Epidermal melanocyte (primary cell): ENCODE measurements around the gene PDCL2.

ENCODE experiments used
- DNase-seq: peaks from one replicate; pipeline ENCODE4 v3.0.0; 2011; ENCODE audit warnings: low spot score; ENCODE audit not compliant: insufficient read length

Gene PDCL2

DNA sequence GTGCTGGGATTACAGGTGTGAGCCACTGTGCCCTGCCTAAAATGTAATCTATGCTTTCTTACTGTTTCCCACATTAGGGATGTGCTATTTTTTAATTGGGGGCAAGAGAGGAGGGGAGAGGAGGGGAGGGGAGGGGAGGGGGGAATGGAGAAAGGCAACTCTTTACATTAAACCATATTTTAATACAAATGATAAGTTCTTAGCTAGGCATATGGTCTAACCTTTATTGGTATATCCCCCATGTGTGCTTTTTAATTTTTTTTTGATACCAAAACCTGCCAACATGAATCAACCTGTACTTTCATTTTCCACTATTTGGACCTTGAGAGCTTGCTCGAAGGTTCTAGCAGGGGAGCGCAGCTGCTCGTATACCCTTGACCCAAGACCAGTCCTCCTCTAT, 51.8 kb downstream of the PDCL2 start:
- DNase-seq, result no peak

DNA sequence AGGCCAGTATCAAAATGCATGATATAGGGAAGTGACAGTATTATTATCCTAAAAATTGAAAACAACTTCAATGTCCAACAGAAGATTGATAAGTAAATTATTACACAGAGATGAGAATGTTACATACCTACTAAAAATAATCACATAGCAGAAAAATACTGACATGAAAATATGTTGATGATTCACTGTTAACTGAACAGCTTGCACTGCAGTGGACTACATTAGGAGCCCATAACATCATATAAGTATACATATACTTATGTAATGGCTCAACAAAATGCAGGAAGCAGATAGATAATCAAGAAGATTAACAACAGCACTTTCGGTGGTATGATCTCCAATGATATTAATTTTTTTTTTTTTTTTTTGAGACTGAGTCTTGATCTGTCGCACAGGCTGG, 52.4 kb downstream of the PDCL2 start:
- DNase-seq, result no peak

DNA sequence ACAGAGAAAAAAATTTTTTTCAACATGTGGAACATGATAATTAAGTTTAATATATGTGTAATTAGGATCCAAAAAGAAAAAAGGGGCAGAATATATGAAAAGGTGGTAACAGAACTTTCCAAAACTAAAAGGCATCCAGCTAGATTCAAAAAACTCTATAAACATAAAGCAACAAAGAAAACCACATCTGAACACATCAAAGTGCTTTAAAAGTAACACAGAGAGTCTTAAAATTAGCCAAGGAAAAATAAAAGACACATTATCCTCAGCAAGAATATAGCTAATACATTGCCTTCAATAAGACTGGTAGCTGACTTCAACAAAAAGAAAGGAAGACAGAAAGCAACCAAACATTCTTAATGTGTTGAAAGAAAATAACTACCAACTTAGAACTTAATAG, 53.5 kb downstream of the PDCL2 start:
- no peak for DNase-seq

DNA sequence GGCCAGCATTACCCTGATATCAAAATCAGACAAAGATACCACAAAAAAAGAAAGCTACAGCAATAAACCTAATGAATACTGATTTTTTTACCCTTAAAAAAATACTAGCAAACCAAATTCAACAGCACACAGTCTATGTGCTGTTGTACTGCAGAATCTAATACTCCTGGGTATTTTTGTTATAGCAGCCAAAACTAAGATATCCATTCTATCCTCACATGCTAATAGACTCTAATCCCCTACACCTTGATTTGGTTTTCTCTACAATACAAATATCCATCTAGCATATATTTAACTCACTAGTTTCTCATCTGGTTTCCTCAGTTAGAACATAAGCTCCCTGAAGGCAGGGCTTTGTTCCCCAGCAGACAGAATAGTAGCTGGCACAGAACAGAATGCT, 57.7 kb downstream of the PDCL2 start:
- DNase-seq, result no peak

DNA sequence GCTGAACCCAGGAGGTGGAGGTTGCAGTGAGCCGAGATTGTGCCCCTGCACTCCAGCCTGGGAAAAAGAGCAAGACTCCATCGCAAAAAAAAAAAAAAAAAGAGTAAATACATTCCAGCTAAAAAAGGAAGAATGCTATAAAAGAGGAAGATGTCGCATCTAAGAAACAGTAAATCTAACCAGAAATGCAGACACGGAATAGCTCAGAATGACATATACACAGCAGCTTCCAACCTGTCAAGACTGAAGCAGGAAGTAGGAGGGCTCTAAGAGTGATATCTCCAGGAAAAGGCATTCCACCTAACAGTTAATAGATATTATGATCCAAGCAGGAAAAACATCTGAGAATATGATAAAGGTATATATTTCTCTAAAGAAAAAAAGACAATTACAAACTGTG, 61.4 kb downstream of the PDCL2 start:
- no peak for DNase-seq

DNA sequence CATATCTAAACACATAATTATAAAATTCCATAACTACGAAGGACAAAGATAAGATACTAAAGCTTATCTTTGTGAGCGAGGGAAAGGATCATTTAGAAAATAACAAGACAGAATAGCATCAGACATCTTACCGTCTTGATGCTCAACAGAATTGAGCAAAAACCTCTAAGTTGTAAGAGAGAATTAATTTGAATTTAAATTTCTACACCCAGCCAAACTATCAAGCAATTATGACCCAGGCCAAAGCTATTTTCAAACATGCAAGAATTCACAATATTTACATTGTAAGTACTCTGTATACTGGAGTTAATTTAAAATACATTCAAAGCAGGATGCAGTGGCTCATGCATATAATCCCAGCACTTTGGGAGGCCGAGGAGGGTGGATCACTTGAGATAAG, 61.9 kb downstream of the PDCL2 start:
- no peak for DNase-seq

DNA sequence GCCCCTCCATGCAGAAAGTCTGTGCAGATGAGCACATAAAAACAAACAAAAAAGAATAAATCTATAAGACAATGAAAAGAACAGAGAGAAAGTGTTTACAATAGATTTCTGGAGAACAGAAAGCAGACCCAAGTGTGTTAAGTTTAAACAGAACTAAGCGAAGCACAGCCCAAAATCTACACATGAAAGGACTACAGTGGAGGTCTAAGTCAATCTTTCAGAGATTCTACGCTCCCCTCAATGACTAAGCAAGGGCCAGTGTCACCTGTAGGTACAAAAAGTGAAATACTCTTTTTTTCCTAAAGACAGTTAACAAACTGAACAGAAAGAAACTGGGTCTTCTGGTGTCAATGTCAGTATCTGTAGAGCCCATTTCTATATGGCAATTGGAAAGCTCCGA, 63.6 kb downstream of the PDCL2 start:
- DNase-seq, result no peak

DNA sequence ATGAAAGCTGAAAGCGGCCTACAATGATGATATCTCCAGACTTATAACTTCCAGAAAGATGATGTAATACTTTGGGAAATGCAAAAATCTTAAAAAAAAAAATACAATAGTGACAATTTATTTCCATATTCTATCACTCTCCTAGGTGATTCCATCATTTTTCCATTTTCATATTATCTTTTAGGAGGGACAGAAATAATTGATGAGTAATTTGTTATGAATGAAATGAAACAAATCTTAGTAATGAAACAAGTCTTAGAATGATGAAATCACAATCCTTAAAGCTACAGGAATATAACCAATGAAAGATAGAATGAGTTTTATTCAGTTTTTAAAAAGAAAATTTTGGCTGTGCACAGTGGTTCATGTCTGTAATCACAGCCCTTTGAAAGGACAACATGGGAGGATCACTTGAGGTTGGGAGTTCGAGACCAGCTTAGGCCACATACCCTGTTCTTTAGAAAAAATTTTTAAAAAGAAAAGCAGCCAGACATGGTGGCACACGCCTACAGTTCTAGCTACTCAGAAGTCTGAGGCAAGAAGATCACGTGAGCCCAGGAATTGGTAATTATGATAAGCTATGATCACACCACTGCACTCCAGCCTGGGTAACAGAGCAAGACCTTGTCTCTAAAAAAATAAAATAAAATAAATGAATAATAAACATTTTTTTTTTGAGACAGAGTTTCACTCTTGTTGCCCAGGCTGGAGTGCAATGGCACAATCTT, 67.0 kb downstream of the PDCL2 start:
- no peak for DNase-seq

DNA sequence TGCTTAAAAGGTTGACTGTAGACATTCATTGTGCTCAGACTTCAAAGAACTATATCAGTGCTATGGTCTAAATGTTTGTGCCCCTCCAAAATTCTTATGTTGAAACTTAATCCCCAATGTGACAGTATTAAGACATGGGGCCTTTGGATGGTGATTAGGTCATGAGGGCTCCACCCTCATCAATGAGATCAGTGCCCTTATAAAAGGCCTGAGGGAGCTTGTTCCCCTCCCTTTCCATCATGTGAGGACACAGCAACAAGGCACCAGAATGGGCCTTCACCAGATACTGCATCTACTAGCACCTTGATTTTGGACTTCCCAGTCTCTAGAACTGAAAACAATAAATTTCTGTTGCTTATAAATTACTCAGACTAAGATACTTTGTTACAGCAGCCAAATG, 73.6 kb downstream of the PDCL2 start:
- no peak for DNase-seq

DNA sequence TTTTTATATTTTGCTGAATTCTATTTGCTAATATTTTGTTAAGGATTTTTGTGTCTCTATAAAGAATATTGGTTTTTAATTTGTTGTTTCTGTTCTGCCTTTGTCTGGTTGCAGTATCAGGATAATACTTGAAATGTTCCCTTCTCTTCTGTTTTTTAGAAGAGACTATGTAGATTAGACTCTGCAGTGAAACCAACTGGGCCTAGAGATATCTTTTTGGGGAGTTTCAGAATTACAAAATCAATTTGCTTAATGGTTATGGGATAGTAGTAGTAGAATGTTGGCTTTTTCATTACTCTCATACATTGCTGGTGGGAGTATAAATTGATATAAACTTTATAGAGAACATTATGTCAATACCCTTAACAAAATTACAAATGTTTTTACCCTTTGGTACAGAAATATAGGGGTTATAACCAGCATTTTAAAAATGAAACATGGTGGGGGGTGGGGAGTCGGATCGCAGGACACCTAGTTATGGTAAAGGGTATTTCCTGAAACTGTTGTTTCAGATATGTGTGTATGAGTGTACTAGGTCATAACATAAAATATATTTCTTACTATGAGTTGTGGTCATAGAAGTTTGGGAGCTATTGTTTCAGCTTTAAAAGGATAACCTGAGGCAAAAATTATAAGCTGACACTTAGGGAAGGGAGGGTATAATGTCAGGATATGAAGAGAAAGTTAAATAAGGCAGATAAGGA, 74.4 kb downstream of the PDCL2 start:
- no peak for DNase-seq

DNA sequence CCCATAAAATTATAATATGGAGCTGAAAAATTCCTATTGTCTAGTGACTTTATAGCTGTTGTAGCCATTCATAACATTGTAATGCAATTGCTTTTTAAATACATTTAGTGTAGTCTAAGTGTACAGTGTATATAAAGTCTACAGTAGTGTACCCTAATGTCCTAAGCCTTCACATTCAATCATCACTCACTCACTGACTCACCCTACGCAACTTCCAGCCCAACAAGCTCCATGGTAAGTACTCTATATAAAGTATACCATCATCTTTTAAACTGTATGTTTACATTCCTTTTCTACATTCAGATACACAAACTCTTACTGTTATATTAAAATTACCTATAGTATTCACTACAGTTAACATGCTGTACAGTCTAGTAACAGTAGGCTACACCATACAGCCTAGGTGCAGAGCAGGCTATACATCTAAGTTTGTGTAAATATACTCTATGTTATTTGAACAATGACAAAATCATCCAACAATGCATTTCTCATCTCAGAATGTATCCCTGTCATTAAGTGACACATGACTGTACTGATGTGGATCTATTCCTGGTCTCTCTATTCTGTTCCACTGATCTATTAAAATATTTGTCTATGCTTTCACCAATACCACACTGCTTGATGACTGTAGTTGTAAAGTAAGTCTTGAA, 79.0 kb downstream of the PDCL2 start:
- DNase-seq, result no peak

DNA sequence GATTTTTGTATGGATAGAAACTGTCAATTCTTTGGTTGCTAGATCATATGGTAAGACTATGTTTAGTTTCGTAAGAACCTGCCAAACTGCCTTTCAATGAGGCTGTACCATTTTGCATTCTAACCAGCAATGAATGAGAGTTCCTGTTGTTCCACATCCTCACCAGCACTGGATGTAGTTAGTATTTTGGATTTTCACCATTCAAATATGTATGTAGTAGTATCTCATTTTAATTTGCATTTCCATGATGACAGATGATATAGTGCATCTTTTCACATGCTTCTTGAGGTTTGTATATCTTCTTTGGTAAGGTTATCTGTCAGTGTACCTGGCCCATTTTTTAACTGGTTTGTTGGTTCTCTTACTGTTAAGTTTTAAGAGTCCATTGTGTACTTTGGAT, 80.0 kb downstream of the PDCL2 start:
- DNase-seq, result no peak

DNA sequence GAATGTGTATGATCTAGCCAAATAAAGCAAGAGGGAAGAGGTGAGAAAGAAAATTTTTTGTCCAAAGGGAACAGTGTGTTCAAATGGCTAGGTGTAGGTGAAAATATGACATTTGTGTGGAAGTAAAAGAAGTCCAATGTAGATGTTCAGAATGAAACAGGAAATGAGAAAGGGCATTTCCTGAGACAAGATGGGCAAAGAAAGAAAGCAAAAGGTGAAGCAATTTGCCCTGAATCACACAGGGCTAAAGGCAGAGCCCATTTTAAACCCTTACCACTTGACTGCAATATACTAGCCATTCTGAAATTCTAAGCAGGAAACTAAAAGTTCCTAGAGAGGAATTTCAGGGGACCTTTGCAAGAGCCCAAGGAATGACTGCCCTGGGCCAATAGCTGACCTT, 81.4 kb downstream of the PDCL2 start:
- DNase-seq, result no peak

DNA sequence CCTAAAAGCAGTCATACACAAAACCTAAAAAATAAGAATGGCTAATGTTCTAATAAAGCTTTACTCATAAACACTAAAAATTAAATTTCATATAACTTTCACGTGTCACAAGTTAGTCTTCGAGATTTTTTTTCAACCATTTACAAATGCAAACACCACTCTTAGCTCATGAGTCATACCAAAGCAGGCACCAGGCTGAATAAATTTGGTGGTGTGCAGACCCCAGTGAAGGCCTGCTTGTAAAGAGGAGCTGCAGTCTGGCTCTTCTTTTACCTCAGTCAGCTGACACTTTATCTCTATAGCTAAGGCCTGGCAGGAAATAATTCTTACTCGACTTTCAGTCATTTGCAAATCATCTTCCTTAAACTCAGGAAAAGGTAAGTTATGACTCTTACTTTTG, 82.8 kb downstream of the PDCL2 start:
- DNase-seq, result no peak

DNA sequence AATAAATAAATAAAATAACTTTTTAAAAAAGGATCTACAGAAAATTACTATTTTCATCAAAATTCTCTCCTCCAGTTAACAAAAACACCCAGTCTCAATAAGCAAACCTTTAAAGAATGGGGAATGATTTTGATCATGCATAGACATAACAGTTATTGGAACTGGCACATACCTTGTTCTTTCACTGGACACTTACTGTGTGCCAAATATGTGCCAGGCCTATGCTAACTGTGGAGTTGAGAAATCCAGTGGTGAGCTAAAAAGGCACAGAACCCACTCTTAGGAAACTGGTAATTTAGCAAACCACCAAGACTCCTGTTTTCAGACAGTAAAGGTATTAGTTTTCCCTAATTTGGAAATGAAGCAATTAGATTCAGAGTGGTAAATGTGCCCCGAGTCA, 84.4 kb downstream of the PDCL2 start:
- DNase-seq, result no peak
